GM08714 (cell line): Measurements from ENCODE around the gene SMIM35.

Experiments used
- H3K4me3 ChIP-seq: fragments of 200-500 bp; sonication (Bioruptor generic); 2 replicates; pipeline ENCODE4 v1.5.1; 2014; ENCODE audit warnings: mild to moderate bottlenecking, low read length, inconsistent platforms
- ZNF274 ChIP-seq: IDR thresholded peaks from 2 replicates; pipeline ENCODE4 v1.6.1; 2012; ENCODE audit warnings: mild to moderate bottlenecking, low read depth, low read length

Gene SMIM35

GRCh38 chr11:118117790-118118601 is 31.2 kb upstream of the SMIM35 start:
- H3K4me3 ChIP-seq, result no peak overlapping the region; the same call in 1 of the 2 replicates
- no peak for TF ChIP-seq ZNF274

- no peak overlapping the region for H3K4me3 ChIP-seq
- TF ChIP-seq ZNF274, result no peak
Measured at GRCh38 chr11:118115048-118115447, 28.3 kb upstream of the SMIM35 start.

- no peak for TF ChIP-seq ZNF274
- H3K4me3 ChIP-seq, result no peak overlapping the region
Measured at GRCh38 chr11:118114266-118114665, 27.5 kb upstream of the SMIM35 start.

GRCh38 chr11:118112711-118113430 is 26.1 kb upstream of the SMIM35 start:
- TF ChIP-seq ZNF274, result no peak
- no peak overlapping the region for H3K4me3 ChIP-seq

- TF ChIP-seq ZNF274, result no peak
- no peak overlapping the region for H3K4me3 ChIP-seq
Measured at GRCh38 chr11:118111744-118112035, 24.9 kb upstream of the SMIM35 start.

- TF ChIP-seq ZNF274, result no peak
- no peak overlapping the region for H3K4me3 ChIP-seq
Measured at GRCh38 chr11:118111019-118111743, 24.4 kb upstream of the SMIM35 start.

- H3K4me3 ChIP-seq, result no peak overlapping the region
- TF ChIP-seq ZNF274, result no peak
Measured at GRCh38 chr11:118109231-118109630, 22.5 kb upstream of the SMIM35 start.

GRCh38 chr11:118108513-118108912 is 21.8 kb upstream of the SMIM35 start:
- H3K4me3 ChIP-seq, result no peak overlapping the region
- TF ChIP-seq ZNF274, result no peak

- no peak overlapping the region for H3K4me3 ChIP-seq
- TF ChIP-seq ZNF274, result no peak
Measured at GRCh38 chr11:118106789-118107335, 20.1 kb upstream of the SMIM35 start.

- TF ChIP-seq ZNF274, result no peak
Measured at GRCh38 chr11:118105657-118106305, 19.0 kb upstream of the SMIM35 start.

GRCh38 chr11:118104491-118104890 is 17.7 kb upstream of the SMIM35 start:
- no peak overlapping the region for H3K4me3 ChIP-seq
- TF ChIP-seq ZNF274, result no peak

More at GRCh38 chr11:118105657-118106305, 19.0 kb upstream of the SMIM35 start:
- no peak overlapping the region for H3K4me3 ChIP-seq

GRCh38 chr11:118102721-118103261 is 16.0 kb upstream of the SMIM35 start:
- TF ChIP-seq ZNF274, result no peak
- no peak overlapping the region for H3K4me3 ChIP-seq

GRCh38 chr11:118100691-118101232 is 14.0 kb upstream of the SMIM35 start:
- TF ChIP-seq ZNF274, result no peak

More at GRCh38 chr11:118100691-118101232, 14.0 kb upstream of the SMIM35 start:
- H3K4me3 ChIP-seq, result no peak overlapping the region
